Activated CD8-positive, alpha-beta T cell treated with anti-CD3 and anti-CD28 coated beads for 36 hours (primary cell): ENCODE measurements around the gene BIK. TPM values are rescaled to one million over a fixed set of nuclear protein-coding genes. Genes with fewer than 3 reads are reported as not detected.
A peak's percentile ranks its signal among the peaks of the same experiment; 100 is the strongest.

Source experiments
- ATAC-seq: fragments of 200-7000 bp; cut with Tn5 transposase; one replicate; pipeline ENCODE4 v1.10.0; 2021; ENCODE audit warnings: mild to moderate bottlenecking, moderate library complexity
- CTCF ChIA-PET: fragments of 350-600 bp; sonication (Branson Sonifier 250); formaldehyde crosslinking; loops from one replicate; lab custom pipeline; 2021; ENCODE audit warnings: antibody characterized with exemption; lab: Charles Lee
- POLR2A ChIA-PET: fragments of 350-600 bp; sonication (Branson Sonifier 250); formaldehyde crosslinking; loops from one replicate; lab custom pipeline; 2021; ENCODE audit warnings: antibody characterized with exemption; lab: Charles Lee
- DNase-seq: peaks from one replicate; pipeline ENCODE4 v3.0.0-alpha.2; 2020
- H3K27ac Mint-ChIP-seq: one replicate; pipeline ENCODE4 v1.8.0; 2021; ENCODE audit warnings: mild to moderate bottlenecking, mixed read lengths
- H3K27me3 Mint-ChIP-seq: one replicate; pipeline ENCODE4 v1.8.0; 2021; ENCODE audit warnings: mixed read lengths
- H3K36me3 Mint-ChIP-seq: one replicate; pipeline ENCODE4 v1.8.0; 2021; ENCODE audit warnings: low read depth, mixed read lengths
- H3K4me1 Mint-ChIP-seq: one replicate; pipeline ENCODE4 v1.8.0; 2021; ENCODE audit warnings: low read depth, mixed read lengths
- H3K4me3 Mint-ChIP-seq: one replicate; pipeline ENCODE4 v1.8.0; 2021; ENCODE audit warnings: mild to moderate bottlenecking, moderate library complexity, mixed read lengths
- H3K9me3 Mint-ChIP-seq: one replicate; pipeline ENCODE4 v1.8.0; 2021; ENCODE audit warnings: mixed read lengths
- CTCF ChIP-seq: fragments of 200-600 bp; IDR thresholded peaks from one replicate; pipeline ENCODE4 v1.8.0; 2022; ENCODE audit warnings: antibody characterized with exemption, mild to moderate bottlenecking
- intact Hi-C: fragments of 100-400 bp; cut with micrococcal nuclease; formaldehyde crosslinking; loops from one replicate; pipeline ENCODE4 v1.10.0; 2022
- total RNA-seq, 2 experiments: library from RNA; stranded (reverse); gene quantifications; one replicate each; pipeline ENCODE4 v1.2.3, GENCODE V29; 2021

BIK gene
- total RNA-seq, 2 experiments from 2014 or later, result 2.5 to 3.3 TPM

GRCh38 chr22:43088984-43089717 lies 21.4 kb upstream of the BIK start, which contains the start of gene TTLL1:
TTLL1 (minus strand) TSS chr22:43089391; CDS start chr22:43075586, 13,805 bp downstream.
- Mint-ChIP-seq H3K27ac (peak within 1 kb of the TSS; percentile 91), H3K9me3 (no peaks in the 10 kb centered on the region), H3K4me3 (peak within 1 kb of the TSS; percentile 94), H3K27me3 (no peaks in the 10 kb centered on the region), H3K36me3 (peaks cover 3% of the 10 kb centered on the region), H3K4me1 (peaks cover 28% of the 10 kb centered on the region)
- POLR2A ChIA-PET, result interaction anchor here (1.4 kb wide), 1 partner anchor 10 kb away, joined by 4 read pairs; no protein-coding TSS in a partner anchor
- ATAC-seq (peak; percentile 94), DNase-seq (peak; percentile 95)
- CTCF ChIA-PET, result no interaction called here
- no peak for TF ChIP-seq CTCF
- intact Hi-C loops, result no loop called here

- Mint-ChIP-seq H3K27me3 (no peaks in the 10 kb centered on the region), H3K27ac (no peak overlapping the region), H3K4me1 (peaks cover 28% of the 10 kb centered on the region), H3K9me3 (no peaks in the 10 kb centered on the region), H3K4me3 (peak overlapping the region; percentile 94), H3K36me3 (peaks cover 3% of the 10 kb centered on the region)
- intact Hi-C loops, result no loop called here
- ATAC-seq, result peak; percentile 21
- CTCF ChIA-PET, result interaction anchor here (0.6 to 1.4 kb wide), 6 partner anchors 9 to 467 kb away, joined by 3 to 5 read pairs (median 4); no protein-coding TSS in a partner anchor
- POLR2A ChIA-PET, result interaction anchor here (0.7 to 1.4 kb wide), 2 partner anchors 8 to 269 kb away, joined by 3 to 4 read pairs; no protein-coding TSS in a partner anchor
- DNase-seq, result peak; percentile 78
- TF ChIP-seq CTCF, result peak; percentile 46
These were observed 20.3 kb upstream of the BIK start for GRCh38 chr22:43090130-43090789.

- intact Hi-C loops, result no loop called here
- CTCF ChIA-PET, result interaction anchor here (1.3 to 1.5 kb wide), 3 partner anchors 13 to 21 kb away, joined by 4 to 5 read pairs (median 5); no protein-coding TSS in a partner anchor
- DNase-seq (no peak), ATAC-seq (no peak)
- Mint-ChIP-seq H3K27me3 (no peaks in the 10 kb centered on the region), H3K27ac (no peak overlapping the region), H3K36me3 (no peaks in the 10 kb centered on the region), H3K4me1 (peaks cover 13% of the 10 kb centered on the region), H3K4me3 (no peak overlapping the region), H3K9me3 (peaks cover 10% of the 10 kb centered on the region)
- TF ChIP-seq CTCF, result no peak
- POLR2A ChIA-PET, result no interaction called here
These were observed 18.5 kb upstream of the BIK start for GRCh38 chr22:43092085-43092484.

GRCh38 chr22:43094085-43094484 lies 16.5 kb upstream of the BIK start:
- no peak for DNase-seq
- no peaks in the 10 kb centered on the region for H3K36me3 Mint-ChIP-seq
- H3K4me1 Mint-ChIP-seq, result peaks cover 6% of the 10 kb centered on the region
- ChIA-PET CTCF (no interaction called here), POLR2A (no interaction called here)
- H3K27ac Mint-ChIP-seq, result no peak overlapping the region
- no peak overlapping the region for H3K4me3 Mint-ChIP-seq
- H3K27me3 Mint-ChIP-seq, result no peaks in the 10 kb centered on the region
- intact Hi-C loops, result no loop called here
- no peak for TF ChIP-seq CTCF
- H3K9me3 Mint-ChIP-seq, result peaks cover 10% of the 10 kb centered on the region
- no peak for ATAC-seq
